GM08714 (cell line): ENCODE data around the gene PDE3A.

Experiments
- H3K4me3 ChIP-seq: fragments of 200-500 bp; sonication (Bioruptor generic); 2 replicates; pipeline ENCODE4 v1.5.1; 2014; ENCODE audit warnings: mild to moderate bottlenecking, low read length, inconsistent platforms
- ZNF274 ChIP-seq: IDR thresholded peaks from 2 replicates; pipeline ENCODE4 v1.6.1; 2012; ENCODE audit warnings: mild to moderate bottlenecking, low read depth, low read length

PDE3A gene

DNA sequence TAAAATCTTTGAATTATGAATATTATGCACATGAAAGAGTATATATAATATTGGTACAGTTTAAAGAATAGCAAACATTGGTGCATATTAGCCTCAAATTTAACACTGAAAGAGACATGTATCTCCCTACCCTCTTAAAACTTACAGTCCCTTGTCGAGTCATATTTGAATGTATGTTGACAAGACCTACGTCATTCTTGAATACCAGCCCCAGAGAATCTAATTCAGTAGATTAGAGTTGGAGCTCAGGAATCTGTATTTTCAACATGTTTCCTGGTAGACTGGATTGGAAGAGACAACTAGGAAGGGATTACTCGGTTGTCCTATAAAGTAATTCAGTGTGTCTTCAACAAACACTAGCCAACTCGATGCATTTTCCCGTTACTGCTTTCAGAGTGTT is 104.8 kb downstream of the PDE3A start:
- H3K4me3 ChIP-seq, result no peak overlapping the region
- TF ChIP-seq ZNF274, result no peak

DNA sequence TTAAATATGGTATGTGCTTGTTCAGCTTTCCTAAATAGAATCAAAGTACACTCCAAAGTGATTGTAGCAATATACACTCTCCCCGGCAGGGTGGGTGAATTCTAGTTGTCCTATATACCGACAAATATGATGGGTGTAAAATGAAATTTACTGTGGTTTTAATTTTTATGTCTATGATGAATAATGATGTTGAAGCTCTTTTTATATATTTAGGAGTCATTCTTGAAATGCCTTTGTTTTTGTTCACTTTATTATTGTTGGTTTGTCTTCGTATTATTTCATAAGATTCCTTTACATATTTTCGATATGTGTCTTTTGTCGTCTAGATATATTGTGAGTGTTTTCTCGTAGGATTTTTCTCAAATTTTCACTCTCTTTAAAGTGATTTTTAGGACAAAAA is 105.7 kb downstream of the PDE3A start:
- H3K4me3 ChIP-seq, result no peak overlapping the region
- TF ChIP-seq ZNF274, result no peak

DNA sequence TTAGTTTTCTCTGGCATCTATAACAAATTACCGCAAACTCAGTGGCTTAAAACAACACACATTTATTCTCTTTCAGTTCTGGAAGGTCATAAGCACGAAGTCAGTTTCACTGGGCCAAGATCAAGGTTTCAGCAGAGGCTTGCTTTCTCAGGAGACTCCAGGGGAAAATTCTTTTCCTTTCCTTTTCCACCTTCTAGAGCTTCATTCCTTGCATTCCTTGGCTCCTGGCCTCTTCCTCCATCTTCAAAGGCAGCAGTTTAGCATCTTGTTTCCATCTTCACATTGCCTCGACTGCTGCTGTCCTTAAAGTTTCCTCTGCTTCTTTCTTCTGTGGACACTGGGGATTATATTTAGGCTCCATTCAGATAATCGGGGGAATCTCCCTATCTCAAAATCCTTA is 106.1 kb downstream of the PDE3A start:
- no peak for TF ChIP-seq ZNF274
- no peak overlapping the region for H3K4me3 ChIP-seq

DNA sequence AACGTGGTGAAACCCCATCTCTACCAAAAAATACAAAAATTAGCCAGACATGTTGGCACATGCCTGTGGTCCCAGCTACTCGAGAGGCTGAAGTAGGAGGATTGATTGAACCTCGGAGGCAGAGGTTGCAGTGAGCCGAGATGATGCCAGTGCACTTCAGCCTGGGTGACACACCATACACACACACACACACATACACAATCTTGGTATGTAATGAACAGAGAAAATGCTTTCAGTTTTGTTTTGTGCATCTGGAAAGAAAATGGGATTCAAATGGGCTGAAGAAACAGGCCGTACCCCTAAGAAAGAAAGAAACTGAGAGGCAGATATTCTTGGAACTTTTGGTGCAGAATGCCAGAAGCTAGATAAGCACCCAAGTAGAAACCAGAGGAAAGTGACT is 107.2 kb downstream of the PDE3A start:
- no peak for TF ChIP-seq ZNF274
- no peak overlapping the region for H3K4me3 ChIP-seq

DNA sequence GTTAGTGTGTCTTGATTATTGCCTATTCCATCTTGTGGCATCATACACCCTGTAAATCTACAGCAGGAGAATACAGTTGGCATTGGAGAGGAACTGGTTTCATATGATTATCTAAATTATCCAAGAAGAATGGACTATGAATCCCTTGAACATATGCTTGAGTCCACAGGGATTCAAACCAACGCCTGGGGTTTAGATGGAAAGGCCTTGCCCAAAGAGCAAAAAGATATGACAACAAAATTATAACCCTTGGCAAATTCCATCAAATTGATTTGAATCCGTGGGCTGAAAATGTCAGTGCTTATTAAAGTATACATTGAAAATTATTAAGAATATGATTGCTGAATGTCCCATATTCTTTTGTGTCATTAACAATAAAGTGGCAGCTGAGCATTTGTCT is 108.2 kb downstream of the PDE3A start:
- H3K4me3 ChIP-seq, result no peak overlapping the region
- TF ChIP-seq ZNF274, result no peak

DNA sequence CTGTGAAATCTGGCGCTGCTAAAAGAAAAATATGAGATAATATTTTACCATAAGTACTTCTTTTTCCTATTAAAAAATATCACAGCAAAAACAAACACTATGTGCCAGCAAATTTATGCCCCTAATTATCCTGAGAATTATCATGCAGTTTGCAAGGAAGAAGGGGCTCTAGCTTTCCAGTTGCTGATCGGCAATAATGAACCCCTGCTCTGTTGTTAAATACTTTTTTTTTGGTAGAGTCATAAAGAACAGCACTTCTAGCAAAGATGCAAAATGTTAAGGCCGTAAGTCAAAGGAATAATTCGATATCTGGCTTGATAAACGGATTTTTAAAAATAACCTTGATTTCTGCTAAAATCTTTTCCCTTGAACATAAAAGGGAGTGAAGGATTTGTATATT is 108.9 kb downstream of the PDE3A start:
- no peak for TF ChIP-seq ZNF274

DNA sequence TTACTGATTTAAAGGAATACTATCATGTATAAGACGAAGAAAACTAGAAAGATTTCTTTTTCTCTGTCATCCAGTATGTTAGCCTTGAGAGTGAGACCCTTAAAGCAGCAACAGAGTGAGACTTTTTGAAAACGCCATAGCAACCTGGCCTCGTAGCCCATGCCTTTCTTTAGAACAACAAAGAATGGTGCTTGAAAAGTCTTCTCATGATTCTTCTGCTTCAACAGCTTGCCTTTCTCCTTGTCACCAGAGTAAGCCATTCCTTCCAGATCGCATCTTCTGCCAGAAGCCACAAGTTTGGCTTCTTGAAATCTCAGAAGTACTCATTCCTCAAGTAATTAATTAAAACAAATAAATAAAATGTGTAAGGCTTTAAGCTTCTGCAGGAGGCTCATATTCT is 109.3 kb downstream of the PDE3A start:
- H3K4me3 ChIP-seq, result no peak overlapping the region
- TF ChIP-seq ZNF274, result no peak

More for the DNA sequence above, 108.9 kb downstream of the PDE3A start:
- H3K4me3 ChIP-seq, result no peak overlapping the region

DNA sequence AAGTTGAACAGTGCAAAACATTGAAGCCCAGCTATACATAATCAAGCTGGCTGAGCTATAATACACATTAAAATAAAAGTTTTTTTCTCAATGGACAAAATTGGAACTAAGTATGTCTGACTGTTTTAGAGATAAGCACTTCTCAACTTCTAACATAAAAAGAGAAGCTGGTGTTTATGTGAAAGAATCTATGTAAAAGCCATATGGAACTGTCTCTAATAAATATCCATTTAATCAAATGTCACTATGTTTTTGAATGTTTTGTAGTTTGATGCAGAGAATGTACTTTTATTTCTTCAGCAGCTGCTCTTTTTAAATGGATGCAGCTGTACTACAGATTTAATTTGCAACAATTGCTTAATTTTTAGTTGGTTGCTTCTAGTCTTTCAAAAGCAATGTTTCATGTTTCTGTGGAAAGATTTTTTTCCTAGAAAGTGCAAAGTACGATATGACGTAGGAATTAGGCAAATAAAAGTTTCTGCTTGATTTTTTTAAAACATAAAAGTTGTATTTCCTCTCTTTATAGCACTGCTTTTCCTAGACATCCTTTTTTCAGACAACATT is 114.2 kb downstream of the PDE3A start:
- no peak for TF ChIP-seq ZNF274
- no peak overlapping the region for H3K4me3 ChIP-seq

DNA sequence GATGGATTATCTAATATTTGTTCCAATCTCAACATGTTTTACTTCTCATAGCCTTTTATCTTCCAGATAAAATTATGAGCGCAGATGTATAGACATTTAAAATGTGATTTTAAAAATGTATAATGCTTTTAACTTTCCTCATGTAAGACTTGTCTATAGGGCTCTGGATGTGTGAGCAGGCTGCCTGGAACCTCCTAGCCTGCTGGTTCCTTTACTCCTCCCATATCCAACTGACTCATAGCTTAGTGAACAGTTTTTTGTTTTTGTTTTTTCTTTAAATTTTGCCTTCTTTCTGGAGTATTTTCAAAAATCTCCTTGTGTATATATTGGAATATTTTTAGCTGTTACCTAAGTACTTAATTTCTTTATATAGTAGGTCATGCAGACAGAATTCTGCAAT is 115.4 kb downstream of the PDE3A start:
- no peak overlapping the region for H3K4me3 ChIP-seq
- no peak for TF ChIP-seq ZNF274

DNA sequence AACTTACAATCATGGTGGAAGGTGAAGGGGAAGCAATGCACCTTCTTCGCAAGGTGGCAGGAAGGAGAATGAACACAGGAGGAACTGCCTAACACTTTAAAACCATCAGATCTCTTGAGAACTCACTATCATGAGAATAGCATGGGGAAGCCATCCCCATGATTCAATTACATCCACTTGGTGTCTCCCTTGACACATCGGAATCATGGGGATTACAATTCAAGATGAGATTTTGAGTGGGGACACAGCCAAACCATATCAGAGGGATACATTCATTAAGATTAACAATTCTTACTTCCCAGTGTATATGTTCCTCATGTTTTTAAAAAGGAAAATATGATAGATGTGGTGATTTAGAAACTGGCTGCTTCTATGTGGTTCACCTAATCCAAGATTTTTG is 117.9 kb downstream of the PDE3A start:
- no peak for TF ChIP-seq ZNF274
- no peak overlapping the region for H3K4me3 ChIP-seq

DNA sequence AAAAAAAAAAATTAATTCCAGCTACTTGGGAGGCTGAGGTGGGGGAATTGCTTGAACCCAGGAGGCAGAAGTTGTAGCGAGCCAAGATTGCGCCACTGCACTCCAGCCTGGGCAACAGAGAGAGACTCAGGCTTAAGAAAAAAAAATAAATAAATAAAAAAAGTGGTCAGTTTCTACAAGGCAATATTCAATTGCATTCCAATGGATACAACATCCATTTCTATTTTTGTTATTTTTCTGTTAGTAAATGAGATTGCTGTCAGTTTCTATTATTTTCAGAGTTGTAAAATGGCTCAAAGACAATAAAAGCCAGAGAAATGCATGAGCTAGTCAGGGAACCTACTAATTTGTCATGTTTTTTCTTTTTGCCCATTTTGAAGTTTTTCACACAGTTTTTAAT is 119.2 kb downstream of the PDE3A start:
- H3K4me3 ChIP-seq, result no peak overlapping the region
- no peak for TF ChIP-seq ZNF274

DNA sequence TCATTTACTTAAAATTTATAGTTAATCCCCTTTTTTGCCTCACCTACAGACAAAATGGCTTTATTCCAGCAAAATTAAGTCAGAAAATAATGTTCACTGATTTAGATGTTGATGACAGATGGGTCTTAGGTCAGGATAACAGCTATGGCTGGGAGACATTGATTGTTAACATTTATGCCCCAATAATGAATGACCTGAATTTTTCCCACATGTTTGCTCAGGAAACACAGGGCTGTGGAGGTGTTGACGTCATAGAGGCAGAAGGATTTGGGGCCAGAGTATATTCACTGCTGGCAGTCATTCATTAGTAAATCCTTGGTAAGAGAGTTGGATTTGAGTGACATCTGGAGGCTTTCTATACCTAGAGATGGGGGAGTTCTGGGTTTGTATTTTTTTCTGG is 121.3 kb downstream of the PDE3A start:
- no peak overlapping the region for H3K4me3 ChIP-seq
- TF ChIP-seq ZNF274, result no peak

DNA sequence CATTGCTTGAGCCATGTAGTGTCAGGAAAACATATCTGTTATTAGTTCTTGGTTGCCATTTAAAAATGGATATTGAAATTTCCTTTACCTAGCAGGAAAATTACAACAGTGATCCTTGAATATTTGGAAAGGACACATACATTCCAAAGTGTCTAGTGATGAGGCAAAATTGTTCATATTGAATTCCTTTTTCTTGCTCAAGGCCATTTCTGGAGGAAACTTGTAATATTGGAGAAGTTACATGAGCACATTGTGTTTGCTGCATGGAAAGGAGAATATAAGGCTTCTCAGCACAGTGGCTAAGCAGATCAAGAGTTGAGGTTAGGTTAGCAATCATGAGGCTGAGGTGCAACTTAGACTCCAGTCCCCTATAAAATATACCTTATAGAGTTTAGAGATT is 121.9 kb downstream of the PDE3A start:
- no peak overlapping the region for H3K4me3 ChIP-seq
- TF ChIP-seq ZNF274, result no peak

DNA sequence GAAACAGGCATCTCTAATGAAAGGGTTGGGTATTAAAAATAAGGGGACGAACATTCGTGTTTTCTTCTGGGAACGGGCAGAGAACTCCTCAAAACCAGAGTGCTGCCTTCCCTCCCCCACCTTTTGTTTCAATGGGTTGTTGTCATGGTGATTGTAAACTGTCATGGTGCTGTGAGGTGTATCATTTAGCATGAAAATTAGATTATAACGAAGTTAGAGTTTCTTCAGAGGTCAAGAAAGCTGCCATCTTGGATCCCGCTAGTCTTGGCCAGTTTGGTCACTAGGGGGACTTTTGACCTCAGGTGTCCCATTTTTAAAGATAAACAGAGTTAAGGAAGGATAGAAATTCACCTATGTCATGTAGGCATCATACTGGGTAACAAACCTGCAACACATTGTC is 123.0 kb downstream of the PDE3A start:
- no peak overlapping the region for H3K4me3 ChIP-seq
- TF ChIP-seq ZNF274, result no peak

DNA sequence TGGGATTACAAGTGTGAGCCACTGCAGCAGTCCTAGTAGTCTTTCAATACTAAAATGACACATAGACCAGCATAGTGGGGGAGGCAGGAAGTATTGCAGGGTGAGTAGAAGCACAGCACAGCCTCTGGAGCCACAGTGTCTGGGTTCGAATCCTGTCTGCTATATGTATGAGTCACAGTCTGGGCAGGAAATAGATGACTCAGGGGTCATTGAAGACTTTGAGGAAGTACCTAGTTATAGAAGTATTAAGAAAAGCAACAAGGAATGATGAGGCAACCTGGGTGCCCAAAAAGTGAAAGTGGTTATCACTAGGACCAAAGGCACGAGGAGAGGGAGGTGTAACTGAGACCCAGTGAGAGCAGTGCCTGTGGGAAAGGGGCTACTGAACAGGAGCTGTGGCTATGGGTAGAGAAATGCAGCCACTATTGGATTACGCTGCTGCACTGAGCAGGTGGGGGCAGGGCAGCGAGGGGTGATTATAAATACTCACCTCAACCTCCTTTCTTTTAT is 124.0 kb downstream of the PDE3A start:
- H3K4me3 ChIP-seq, result no peak overlapping the region
- no peak for TF ChIP-seq ZNF274

DNA sequence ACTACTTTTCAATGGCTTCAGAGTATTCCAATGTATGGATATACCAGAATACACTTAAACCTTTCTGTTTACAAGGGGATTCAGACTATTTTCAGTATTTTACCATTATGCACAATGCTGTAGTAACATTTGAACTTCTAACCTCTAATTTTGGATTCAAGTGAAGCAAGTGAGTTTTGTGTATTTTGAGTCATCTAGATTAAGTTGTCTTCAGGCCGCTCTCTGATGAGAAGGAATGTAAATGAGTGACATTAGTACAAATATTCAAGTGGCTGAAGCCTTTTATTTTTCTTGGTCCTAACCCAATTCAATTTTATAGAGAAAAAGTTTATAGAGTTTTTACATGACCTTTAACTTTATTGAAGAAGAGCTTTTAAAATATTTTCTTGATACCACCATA is 125.6 kb downstream of the PDE3A start:
- H3K4me3 ChIP-seq, result no peak overlapping the region
- TF ChIP-seq ZNF274, result no peak
